Right hindlimb (tissue), 1 donor: ENCODE data around the gene ISG15.
"Not testable (repeated sequence)": the region's sequence is repeated elsewhere in the genome, so short reads cannot be mapped to it uniquely, and the experiment has no call there.

ENCODE experiments used
- DNase-seq: peaks from one replicate; pipeline ENCODE4 v3.0.0-alpha.2; 2018

ISG15 gene

GRCh38 chr1:975896-976683 is 37.2 kb upstream of the ISG15 start:
- peak; percentile 64 for DNase-seq

- DNase-seq, result not testable (repeated sequence)
Observed at GRCh38 chr1:976791-977190, 36.5 kb upstream of the ISG15 start.

GRCh38 chr1:978069-978834 is 35.0 kb upstream of the ISG15 start:
- peak; percentile 17 for DNase-seq

GRCh38 chr1:978835-979743 is 34.2 kb upstream of the ISG15 start:
- peak; percentile 19 for DNase-seq

- no peak for DNase-seq
Observed at GRCh38 chr1:979744-980072, 33.6 kb upstream of the ISG15 start.

GRCh38 chr1:980137-980571 is 33.1 kb upstream of the ISG15 start:
- peak; percentile 15 for DNase-seq

GRCh38 chr1:980602-981395 is 32.5 kb upstream of the ISG15 start:
- peak; percentile 28 for DNase-seq

GRCh38 chr1:981491-981954 is 31.8 kb upstream of the ISG15 start:
- no peak for DNase-seq

GRCh38 chr1:981955-982558 is 31.2 kb upstream of the ISG15 start, which contains the start of gene PERM1:
Gene PERM1, minus strand, starts transcription at chr1:982093. Its CDS starts 1,064 bp downstream, at chr1:981029.
- DNase-seq, result peak; percentile 17

- DNase-seq, result no peak
Observed at GRCh38 chr1:982765-983436, 30.4 kb upstream of the ISG15 start.

GRCh38 chr1:983798-984475 is 29.4 kb upstream of the ISG15 start:
- DNase-seq, result peak; percentile 61

- DNase-seq, result no peak
Observed at GRCh38 chr1:984476-984814, 28.9 kb upstream of the ISG15 start.

- DNase-seq, result no peak
Observed at GRCh38 chr1:985126-985525, 28.2 kb upstream of the ISG15 start.

- not testable (repeated sequence) for DNase-seq
Observed at GRCh38 chr1:988061-988460, 25.2 kb upstream of the ISG15 start.

- not testable (repeated sequence) for DNase-seq
Observed at GRCh38 chr1:991275-991674, 22.0 kb upstream of the ISG15 start.

- DNase-seq, result no peak
Observed at GRCh38 chr1:991895-992294, 21.4 kb upstream of the ISG15 start.

GRCh38 chr1:992362-992761 is 20.9 kb upstream of the ISG15 start:
- no peak for DNase-seq

- DNase-seq, result no peak
Observed at GRCh38 chr1:993379-993995, 19.8 kb upstream of the ISG15 start.

GRCh38 chr1:994546-994945 is 18.8 kb upstream of the ISG15 start:
- DNase-seq, result not testable (repeated sequence)
